ENCODE data around the gene C9orf43.
A peak's percentile ranks its signal among the peaks of the same experiment; 100 is the strongest.
"Not testable (repeated sequence)": the region's sequence is repeated elsewhere in the genome, so short reads cannot be mapped to it uniquely, and the experiment has no call there.

Gene C9orf43

GRCh38 chr9:113381909-113382411, 28.6 kb upstream of the C9orf43 start:
- no peak for DNase-seq

GRCh38 chr9:113386571-113387393, 23.8 kb upstream of the C9orf43 start:
- DNase-seq = no peak

- DNase-seq = no peak
Measured at GRCh38 chr9:113387560-113388230, 22.9 kb upstream of the C9orf43 start.

GRCh38 chr9:113388833-113389232, 21.7 kb upstream of the C9orf43 start:
- no peak for DNase-seq

- DNase-seq = no peak
Measured at GRCh38 chr9:113389451-113389850, 21.1 kb upstream of the C9orf43 start.

GRCh38 chr9:113390192-113390960, 20.2 kb upstream of the C9orf43 start:
- DNase-seq = no peak

GRCh38 chr9:113391917-113392316, 18.6 kb upstream of the C9orf43 start:
- no peak for DNase-seq

GRCh38 chr9:113393281-113393680, 17.3 kb upstream of the C9orf43 start:
- DNase-seq = no peak

DNA sequence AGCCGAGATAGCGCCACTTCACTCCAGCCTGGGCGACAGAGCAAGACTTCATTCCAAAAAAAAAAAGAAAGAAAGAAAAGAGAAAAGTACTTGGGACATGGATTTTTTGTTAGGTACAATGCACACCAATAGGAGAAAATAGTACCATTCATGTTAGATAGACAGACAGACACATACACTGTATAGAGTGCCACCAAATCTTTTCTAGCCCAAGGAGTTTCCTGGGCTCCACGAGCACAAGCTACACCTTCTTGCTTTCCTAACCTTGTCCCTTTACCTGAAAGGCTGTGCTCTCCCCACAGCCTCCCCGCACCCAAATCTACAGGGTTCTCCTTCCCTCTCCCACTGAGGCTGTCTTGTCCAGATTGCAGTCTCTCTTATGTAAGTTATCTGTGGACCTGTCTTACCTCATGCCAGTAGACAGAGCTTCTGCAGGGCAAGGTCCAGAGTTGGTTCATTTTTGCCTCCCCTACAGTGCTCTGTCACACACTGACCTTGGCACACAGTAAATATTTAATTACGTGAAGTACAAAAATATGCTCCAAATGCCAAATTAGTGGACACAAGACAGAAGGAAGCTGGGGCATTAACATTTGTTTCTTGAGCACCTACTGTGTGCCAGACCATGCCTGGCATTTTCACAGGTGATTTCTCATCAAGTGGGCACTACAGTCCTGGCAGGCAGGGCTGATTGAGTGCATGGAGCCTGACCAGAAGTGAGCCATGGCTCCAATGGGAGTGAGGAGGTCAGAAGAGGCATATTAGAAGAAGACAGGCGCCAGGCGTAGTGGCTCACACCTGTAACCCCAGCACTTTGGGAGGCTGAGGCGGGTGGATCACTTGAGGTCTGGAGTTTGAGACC, 15.3 kb upstream of the C9orf43 start:
- DNase-seq = no peak

DNA sequence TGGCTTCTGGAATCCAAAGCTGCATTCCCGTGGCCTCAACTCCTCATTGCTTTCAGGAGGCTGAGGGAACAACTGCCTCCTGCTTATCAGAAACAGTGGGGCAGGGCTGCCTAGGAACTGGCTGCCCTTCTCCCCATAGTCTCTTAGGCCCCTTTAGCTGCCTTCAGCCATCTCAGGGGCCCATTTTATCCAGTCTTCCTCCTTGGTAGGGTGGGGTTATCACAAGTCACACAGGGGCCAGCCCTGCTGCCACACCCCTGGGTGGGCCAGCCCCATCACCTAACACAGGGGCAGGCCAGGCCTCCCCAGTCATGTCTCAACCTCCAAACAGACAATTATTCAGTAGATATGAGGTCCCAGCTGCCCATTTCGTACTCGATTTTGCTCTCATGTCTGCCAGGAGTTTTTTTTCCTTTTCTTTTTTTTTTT, 13.3 kb upstream of the C9orf43 start:
- DNase-seq = no peak

DNA sequence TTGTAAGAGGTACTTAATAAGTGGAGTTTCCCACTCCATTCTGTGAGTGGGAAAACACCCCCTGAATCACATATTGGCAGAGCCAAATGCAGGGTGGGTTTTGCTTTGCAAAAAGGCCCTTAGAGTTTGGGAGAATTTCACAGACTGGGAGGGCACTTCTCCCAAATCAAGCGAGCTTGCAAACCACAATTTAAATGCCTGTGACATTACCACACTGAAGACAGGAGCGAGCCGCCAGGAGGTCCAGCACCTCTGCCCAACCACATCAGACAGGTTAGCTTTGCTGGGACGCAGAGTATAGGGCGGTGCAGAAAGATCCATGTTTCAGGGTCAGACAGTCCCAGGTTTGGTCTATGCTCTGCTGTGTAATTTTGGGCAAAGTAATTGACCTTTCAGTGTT, 11.8 kb upstream of the C9orf43 start:
- no peak for DNase-seq

GRCh38 chr9:113399646-113400200, 10.8 kb upstream of the C9orf43 start:
- no peak for DNase-seq

DNA sequence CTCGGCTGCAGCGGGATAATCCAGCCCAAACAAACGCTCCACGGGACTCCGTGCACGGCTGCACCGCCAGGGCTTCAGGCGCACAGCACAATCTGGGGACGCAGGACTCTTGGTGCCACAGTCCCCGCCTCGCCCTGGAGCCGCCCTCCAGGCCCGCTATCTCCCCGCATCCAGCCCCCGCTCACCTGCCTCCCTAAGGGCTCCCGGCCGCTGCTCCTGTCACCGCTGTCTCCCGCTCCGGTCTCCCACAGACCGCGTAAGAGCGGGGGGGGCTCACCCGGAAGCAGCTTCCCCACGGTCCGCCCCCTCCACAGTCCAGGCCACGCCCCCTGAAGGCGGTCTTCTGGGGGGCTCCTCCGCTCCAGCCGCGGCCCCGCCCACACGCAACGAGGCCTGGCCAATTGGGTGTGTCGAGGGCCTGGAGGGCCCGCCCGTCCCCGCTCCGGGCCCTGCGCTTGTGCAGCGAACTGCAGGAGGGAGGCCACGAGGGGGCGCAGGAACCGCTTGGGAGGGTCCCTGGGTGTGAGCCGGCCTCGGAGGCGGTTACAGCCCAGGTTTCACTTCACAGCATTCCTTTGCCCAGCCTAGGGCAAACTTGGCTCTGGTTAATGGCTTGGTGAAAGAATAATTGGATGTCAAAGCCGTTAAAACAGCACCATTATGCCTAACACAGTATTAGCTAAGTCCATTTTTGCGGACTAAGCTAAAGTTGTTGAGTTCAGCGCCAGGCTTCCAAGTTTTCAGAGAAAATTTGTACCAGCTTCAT, 9.3 kb upstream of the C9orf43 start, which contains the start of gene ALAD:
ALAD (minus strand) TSS at position 258 of the 766 bp plus-strand sequence. CDS start 7,725 bp downstream, outside the sequence.
- DNase-seq = peak; percentile 89

DNA sequence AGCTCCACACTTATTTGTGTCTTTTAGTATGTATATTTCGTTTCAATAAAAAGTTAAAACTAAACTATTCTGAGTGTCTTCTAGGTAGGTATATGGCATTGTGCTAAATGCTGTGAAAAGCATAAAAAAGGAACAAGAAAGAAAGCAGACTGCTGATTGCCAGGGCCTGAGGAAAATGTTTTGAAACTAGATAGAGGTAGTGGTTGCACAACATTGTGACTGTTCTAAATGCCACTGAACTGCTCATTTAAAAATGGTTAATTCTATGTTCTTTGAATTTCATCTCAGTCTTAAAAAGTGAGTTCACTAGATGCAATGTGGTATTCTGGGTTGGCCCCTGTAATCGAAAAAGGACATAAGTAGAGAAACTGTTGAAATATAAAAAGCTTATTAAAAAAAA, 6.9 kb upstream of the C9orf43 start:
- no peak for DNase-seq

- not testable (repeated sequence) for DNase-seq
Measured at GRCh38 chr9:113406353-113406752, 4.2 kb upstream of the C9orf43 start.

- not testable (repeated sequence) for DNase-seq
Measured at GRCh38 chr9:113406873-113407511, 3.6 kb upstream of the C9orf43 start.

DNA sequence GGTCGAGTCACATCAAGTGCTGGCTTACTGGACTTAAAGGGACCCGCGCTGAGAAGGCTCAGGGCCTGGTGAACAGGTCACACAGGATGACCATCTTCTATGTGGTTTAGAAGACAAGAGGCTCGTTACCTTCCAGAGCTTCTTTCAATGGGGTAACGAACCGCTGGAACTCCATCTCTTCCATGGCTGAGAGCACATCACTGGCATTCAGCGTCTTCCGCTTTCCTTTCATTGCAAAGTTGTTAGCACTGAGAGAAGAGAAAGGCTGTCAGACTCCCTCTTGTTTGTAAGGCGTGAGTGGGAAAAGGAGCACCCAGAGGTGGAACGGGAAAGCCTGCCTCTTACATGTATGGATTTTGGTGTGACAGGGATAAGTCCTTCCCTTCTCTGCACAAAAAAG, 1.1 kb upstream of the C9orf43 start:
- DNase-seq = no peak

DNA sequence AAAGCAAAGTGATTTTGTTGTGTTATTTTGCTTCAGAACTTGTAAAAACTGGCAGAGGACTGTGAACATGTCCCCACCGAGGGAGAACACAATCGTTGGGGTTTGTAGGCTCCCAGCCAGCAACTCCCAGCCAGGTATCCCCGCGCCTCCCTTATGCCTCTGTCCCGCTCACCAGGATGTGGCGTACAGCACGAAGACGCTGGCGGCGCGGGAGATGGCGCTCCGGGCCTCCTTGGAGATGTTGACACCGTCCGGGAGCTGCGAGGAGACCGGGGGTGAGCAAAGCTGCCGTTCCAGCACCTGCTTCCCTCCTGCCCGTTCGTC, 702 bp upstream of the C9orf43 start:
- no peak for DNase-seq

DNA sequence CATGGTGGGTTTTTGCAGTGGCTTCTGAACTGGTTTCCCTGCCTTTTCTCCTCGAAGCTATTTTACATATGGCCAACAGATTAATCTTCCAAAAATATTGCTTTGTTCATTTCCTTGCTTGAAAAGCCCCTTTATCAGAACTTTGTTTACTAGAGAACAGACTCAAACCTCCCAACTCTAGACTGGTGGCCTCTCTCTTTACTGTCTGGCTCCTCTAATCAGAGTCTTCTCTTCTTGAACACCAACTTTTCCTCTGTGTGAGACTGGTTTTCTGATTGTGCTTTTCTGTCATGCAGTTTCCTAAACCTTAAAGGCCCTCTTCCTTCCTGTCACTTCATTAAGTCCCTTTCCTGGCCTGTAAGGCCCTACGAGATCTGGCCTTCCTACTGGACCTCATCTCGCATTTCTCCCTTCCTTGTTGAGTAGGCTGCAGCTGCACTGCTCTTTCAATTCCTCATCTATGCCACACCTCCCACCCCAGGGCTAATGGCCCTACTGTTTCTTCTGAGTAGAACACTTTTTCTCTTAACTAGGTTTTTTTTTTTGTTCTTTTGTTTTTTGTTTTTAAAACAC, 5.7 kb downstream of the C9orf43 start:
- no peak for DNase-seq

GRCh38 chr9:113417370-113417769, 6.8 kb downstream of the C9orf43 start:
- DNase-seq = no peak

Measured in 8988T (cell line).